ENCODE measurements around the gene ILF3.

DNA sequence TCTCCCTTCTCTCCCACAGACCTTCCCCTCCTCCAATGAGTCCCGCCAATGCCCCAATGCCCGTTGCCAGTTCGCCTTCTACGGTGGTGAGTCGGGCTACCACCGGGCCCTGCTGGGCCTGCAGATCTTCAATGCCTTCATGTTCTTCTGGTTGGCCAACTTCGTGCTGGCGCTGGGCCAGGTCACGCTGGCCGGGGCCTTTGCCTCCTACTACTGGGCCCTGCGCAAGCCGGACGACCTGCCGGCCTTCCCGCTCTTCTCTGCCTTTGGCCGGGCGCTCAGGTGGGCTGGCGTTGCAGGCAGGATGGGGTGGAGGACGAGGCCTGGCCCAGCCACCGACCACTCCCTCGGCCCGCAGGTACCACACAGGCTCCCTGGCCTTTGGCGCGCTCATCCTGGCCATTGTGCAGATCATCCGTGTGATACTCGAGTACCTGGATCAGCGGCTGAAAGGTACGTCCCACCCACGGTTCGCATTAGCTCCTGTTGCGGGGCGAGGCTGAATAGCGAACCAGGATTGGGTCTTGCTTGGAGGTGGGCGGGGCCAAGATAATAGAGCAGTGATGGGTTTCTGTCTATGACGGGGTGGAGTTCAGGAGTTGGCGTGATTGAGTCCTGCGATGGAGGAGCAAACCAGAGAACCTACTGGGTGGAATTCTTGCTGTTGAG lies 17.7 kb upstream of the ILF3 start:
- TF ChIP-seq, protein P1, sequence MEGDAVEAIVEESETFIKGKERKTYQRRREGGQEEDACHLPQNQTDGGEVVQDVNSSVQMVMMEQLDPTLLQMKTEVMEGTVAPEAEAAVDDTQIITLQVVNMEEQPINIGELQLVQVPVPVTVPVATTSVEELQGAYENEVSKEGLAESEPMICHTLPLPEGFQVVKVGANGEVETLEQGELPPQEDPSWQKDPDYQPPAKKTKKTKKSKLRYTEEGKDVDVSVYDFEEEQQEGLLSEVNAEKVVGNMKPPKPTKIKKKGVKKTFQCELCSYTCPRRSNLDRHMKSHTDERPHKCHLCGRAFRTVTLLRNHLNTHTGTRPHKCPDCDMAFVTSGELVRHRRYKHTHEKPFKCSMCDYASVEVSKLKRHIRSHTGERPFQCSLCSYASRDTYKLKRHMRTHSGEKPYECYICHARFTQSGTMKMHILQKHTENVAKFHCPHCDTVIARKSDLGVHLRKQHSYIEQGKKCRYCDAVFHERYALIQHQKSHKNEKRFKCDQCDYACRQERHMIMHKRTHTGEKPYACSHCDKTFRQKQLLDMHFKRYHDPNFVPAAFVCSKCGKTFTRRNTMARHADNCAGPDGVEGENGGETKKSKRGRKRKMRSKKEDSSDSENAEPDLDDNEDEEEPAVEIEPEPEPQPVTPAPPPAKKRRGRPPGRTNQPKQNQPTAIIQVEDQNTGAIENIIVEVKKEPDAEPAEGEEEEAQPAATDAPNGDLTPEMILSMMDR (IDR thresholded peaks at IDR 0.05 in 4 of 5, conservative IDR thresholded peaks at IDR 0.05 in 1 of 5) = no peak
- TF ChIP-seq POLR2A (IDR thresholded peaks at IDR 0.05) = no peak

All from gastrocnemius medialis (tissue), 4 donors.